Smooth muscle cell (in vitro differentiated cells): Measurements from ENCODE around the gene WNT9B. TPM values are rescaled to one million over a fixed set of nuclear protein-coding genes. Genes with fewer than 3 reads are reported as not detected.
A peak's percentile ranks its signal among the peaks of the same experiment; 100 is the strongest.

Experiments used
- DNase-seq: peaks from one replicate; lab custom pipeline; 2025; ENCODE audit not compliant: unreplicated experiment; lab: John Stamatoyannopoulos, UW
- H2AFZ ChIP-seq: fragments of 200-600 bp; sonication (generic); 2 replicates; pipeline ENCODE4 v1.6.0; 2016; ENCODE audit warnings: antibody characterized with exemption, low read depth, mild to moderate bottlenecking
- H3F3A ChIP-seq: fragments of 200-600 bp; sonication (generic); 2 replicates; pipeline ENCODE4 v1.6.0; 2017; ENCODE audit warnings: antibody characterized with exemption, low read depth
- H3K27ac ChIP-seq: fragments of 200-600 bp; sonication (generic); 2 replicates; pipeline ENCODE4 v1.5.1; 2016; ENCODE audit warnings: low read depth, mild to moderate bottlenecking
- H3K27me3 ChIP-seq: fragments of 200-600 bp; sonication (generic); 2 replicates; pipeline ENCODE4 v1.6.1; 2016; ENCODE audit warnings: low read depth, mild to moderate bottlenecking
- H3K36me3 ChIP-seq: fragments of 200-600 bp; sonication (generic); 2 replicates; pipeline ENCODE4 v1.5.1; 2016; ENCODE audit warnings: low read depth
- H3K4me1 ChIP-seq: fragments of 200-600 bp; sonication (generic); 2 replicates; pipeline ENCODE4 v1.5.1; 2016; ENCODE audit warnings: low read depth
- H3K4me2 ChIP-seq: fragments of 200-600 bp; sonication (generic); 2 replicates; pipeline ENCODE4 v1.6.0; 2016; ENCODE audit warnings: mild to moderate bottlenecking
- H3K4me3 ChIP-seq: fragments of 200-600 bp; sonication (generic); 2 replicates; pipeline ENCODE4 v1.5.1; 2016; ENCODE audit warnings: mild to moderate bottlenecking
- H3K79me2 ChIP-seq: fragments of 200-600 bp; sonication (generic); 2 replicates; pipeline ENCODE4 v1.6.0; 2016; ENCODE audit warnings: low read depth, mild to moderate bottlenecking
- H3K9ac ChIP-seq: fragments of 200-600 bp; sonication (generic); 2 replicates; pipeline ENCODE4 v1.6.0; 2016; ENCODE audit warnings: low read depth
- H3K9me3 ChIP-seq: fragments of 200-600 bp; sonication (generic); replicated peaks from 2 replicates; pipeline ENCODE4 v1.5.1; 2016; ENCODE audit warnings: low read depth
- H4K20me1 ChIP-seq: fragments of 200-600 bp; sonication (generic); 2 replicates; pipeline ENCODE4 v1.6.0; 2016; ENCODE audit warnings: low read depth
- WGBS: methylation state at CpG from one replicate; pipeline ENCODE4 v1.1.7; 2016; ENCODE audit warnings: low lambda C conversion rate; 5-methylcytosine and 5-hydroxymethylcytosine counted together
- polyA plus RNA-seq: library from polyadenylated mRNA; unstranded; fragments of >200 nt; fragmentation: Nextera tagmentation; extraction: Ambion mirVana; gene quantifications from 2 replicates; pipeline ENCODE4 v1.2.1, GENCODE V29; 2016
- total RNA-seq: library from RNA; depleted of rRNA; stranded (reverse); fragments of >200 nt; gene quantifications from 2 replicates; pipeline ENCODE4 v1.2.3, GENCODE V29; 2014
- TF ChIP-seq, protein P1 (sequence below): fragments of 200-600 bp; sonication (generic); IDR thresholded peaks from 2 replicates; pipeline ENCODE4 v1.5.1; 2017; ENCODE audit warnings: borderline replicate concordance, mild to moderate bottlenecking, antibody characterized with exemption; ENCODE audit not compliant: insufficient read depth, poor library complexity, severe bottlenecking

The WNT9B gene
- total and polyA plus RNA-seq, 2 experiments from 2014 or later = not detected

DNA sequence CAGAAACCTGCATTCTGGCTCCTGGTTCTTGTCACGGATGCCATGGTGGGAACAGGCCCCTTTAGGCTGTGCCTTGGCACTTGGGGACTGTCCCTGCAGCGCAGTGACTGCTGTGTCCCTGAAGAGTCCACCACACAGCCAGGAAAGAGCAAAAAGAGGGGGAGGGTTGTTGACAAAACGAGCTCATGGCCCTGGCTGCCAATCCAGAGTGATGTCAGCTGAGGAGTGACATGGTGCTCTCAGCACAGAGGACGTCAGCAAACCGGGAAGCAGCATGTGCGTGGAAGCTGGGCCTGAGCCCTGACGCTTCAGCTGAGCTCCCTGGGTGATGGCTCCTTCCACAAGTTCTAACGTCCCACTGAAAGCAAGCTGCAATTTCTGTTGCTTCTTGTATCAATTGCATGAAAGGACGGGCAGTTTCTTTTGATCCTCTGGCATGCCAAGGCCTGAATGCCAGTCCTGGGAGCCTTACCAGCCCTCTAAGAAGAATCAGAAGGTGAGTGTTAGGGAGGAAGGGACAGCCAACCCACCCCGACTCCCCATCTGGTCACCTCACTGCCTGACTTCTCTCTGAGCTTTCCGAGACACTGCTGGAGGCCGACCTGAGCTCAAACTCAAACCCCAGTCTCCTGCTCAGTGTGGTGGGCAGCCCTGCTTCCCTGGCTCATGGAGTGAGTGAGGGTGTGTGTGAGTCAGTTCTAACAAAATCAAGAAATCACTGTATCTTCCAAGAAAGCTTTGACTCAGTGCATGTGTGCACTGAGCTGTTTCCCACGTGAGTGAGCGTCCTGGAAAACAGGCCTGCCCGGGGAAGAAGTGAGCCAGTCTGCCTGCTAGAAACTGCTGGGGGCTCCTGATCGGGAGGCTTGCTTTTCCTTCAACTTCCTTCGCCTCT, 18.2 kb upstream of the WNT9B start:
- TF ChIP-seq, protein P1, sequence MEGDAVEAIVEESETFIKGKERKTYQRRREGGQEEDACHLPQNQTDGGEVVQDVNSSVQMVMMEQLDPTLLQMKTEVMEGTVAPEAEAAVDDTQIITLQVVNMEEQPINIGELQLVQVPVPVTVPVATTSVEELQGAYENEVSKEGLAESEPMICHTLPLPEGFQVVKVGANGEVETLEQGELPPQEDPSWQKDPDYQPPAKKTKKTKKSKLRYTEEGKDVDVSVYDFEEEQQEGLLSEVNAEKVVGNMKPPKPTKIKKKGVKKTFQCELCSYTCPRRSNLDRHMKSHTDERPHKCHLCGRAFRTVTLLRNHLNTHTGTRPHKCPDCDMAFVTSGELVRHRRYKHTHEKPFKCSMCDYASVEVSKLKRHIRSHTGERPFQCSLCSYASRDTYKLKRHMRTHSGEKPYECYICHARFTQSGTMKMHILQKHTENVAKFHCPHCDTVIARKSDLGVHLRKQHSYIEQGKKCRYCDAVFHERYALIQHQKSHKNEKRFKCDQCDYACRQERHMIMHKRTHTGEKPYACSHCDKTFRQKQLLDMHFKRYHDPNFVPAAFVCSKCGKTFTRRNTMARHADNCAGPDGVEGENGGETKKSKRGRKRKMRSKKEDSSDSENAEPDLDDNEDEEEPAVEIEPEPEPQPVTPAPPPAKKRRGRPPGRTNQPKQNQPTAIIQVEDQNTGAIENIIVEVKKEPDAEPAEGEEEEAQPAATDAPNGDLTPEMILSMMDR = no peak
- H3K4me3 ChIP-seq = no peak overlapping the region
- no peak overlapping the region for H3K9ac ChIP-seq
- no peaks in the 10 kb centered on the region for H3K9me3 ChIP-seq
- DNase-seq = no peak
- no peak overlapping the region for H3K4me2 ChIP-seq
- WGBS = 53% methylated on average over 17 of the region's 17 CpGs
- no peak overlapping the region for H3K27ac ChIP-seq
- no peaks in the 10 kb centered on the region for H3K79me2 ChIP-seq
- H3K27me3 ChIP-seq = no peaks in the 10 kb centered on the region
- no peaks in the 10 kb centered on the region for H4K20me1 ChIP-seq
- H3K4me1 ChIP-seq = peaks cover 3% of the 10 kb centered on the region
- H3K36me3 ChIP-seq = no peaks in the 10 kb centered on the region
- no peak overlapping the region for H2AFZ ChIP-seq
- no peaks in the 10 kb centered on the region for H3F3A ChIP-seq

DNA sequence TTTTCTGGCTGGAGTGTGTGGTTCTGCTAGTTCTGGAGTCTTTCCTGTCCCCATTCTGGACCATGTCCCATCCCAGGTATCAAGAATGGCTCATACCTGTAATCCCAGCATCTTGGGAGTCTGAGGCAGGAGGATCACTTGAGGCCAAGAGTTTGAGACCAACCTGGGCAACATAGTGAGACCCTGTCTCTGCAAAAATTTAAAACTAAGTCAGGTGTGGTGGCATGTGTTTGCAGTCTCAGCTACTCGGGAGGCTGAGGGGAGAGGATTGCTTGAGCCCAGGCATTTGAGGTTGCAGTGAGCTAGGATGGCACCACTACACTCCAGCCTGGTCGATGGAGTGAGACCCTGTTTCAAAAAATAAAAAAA, 17.6 kb upstream of the WNT9B start:
- no peak overlapping the region for H3K9ac ChIP-seq
- 93% methylated on average over 2 of the region's 2 CpGs for WGBS
- H3K4me2 ChIP-seq = no peak overlapping the region
- TF ChIP-seq, protein P1 = no peak
- peaks cover 3% of the 10 kb centered on the region for H3K4me1 ChIP-seq
- no peaks in the 10 kb centered on the region for H3F3A ChIP-seq
- no peaks in the 10 kb centered on the region for H4K20me1 ChIP-seq
- H3K9me3 ChIP-seq = no peaks in the 10 kb centered on the region
- H3K79me2 ChIP-seq = no peaks in the 10 kb centered on the region
- H3K36me3 ChIP-seq = no peaks in the 10 kb centered on the region
- H3K4me3 ChIP-seq = no peak overlapping the region
- no peak overlapping the region for H2AFZ ChIP-seq
- no peaks in the 10 kb centered on the region for H3K27me3 ChIP-seq
- H3K27ac ChIP-seq = no peak overlapping the region
- DNase-seq = no peak

DNA sequence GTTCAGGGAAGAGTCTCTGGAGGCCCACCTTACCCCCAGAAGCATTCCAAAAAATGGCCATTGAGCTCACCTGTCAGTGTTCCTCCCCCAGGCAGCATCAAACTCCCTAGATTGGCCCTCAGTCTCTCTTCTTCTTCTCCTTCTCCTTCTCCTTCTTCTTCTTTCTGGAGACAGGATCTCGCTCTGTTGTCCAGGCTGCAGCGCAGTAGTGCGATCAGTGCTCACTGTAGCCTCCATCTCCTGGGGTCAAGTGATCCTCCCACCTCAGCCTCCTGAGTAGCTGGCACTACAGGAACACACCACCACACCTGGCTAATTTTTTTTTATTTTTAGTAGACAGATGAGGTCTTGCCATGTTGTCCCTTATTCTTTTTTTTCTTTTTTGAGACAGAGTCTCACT, 16.5 kb upstream of the WNT9B start:
- Histone ChIP-seq H3K79me2 (no peaks in the 10 kb centered on the region), H3K4me3 (no peak overlapping the region), H3K4me1 (peaks cover 3% of the 10 kb centered on the region), H3K36me3 (no peaks in the 10 kb centered on the region), H3K27ac (no peak overlapping the region), H4K20me1 (no peaks in the 10 kb centered on the region), H3K27me3 (no peaks in the 10 kb centered on the region), H3K9ac (no peak overlapping the region), H3F3A (no peaks in the 10 kb centered on the region), H3K4me2 (no peak overlapping the region), H2AFZ (no peak overlapping the region), H3K9me3 (no peaks in the 10 kb centered on the region)
- TF ChIP-seq, protein P1 = no peak
- DNase-seq = no peak
- 100% methylated on average over 3 of the region's 3 CpGs for WGBS

DNA sequence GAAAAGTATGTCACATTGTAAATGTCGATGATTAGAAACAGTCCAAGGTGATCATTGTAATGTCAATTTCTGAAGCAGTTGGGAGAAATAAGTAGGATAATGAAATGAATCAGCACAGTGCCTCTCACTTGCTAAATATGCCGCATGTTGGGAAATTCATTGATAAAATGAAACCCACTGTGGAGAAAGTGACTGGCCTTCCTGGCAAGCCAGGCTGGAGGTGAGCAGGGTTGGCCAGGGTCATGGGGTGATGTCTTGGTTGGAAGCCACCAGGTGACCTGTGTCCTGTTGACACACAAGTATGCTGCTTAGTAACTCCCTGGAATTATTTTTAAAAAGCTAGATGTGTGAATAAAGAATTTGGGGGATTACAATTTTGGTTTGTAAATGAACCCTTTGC, 14.9 kb upstream of the WNT9B start:
- Histone ChIP-seq H3K36me3 (no peaks in the 10 kb centered on the region), H3K27me3 (peaks cover 7% of the 10 kb centered on the region), H3K9ac (no peak overlapping the region), H3F3A (no peaks in the 10 kb centered on the region), H3K79me2 (no peaks in the 10 kb centered on the region), H3K9me3 (no peaks in the 10 kb centered on the region), H3K4me1 (peaks cover 3% of the 10 kb centered on the region), H4K20me1 (no peaks in the 10 kb centered on the region), H3K27ac (no peak overlapping the region), H2AFZ (no peak overlapping the region), H3K4me2 (peak overlapping the region; percentile 48), H3K4me3 (no peak overlapping the region)
- TF ChIP-seq, protein P1 = no peak
- WGBS = 79% methylated on average over 2 of the region's 2 CpGs
- DNase-seq = no peak
